SK-N-SH (cell line): ENCODE measurements around the gene ZNF32. TPM values are rescaled to one million over a fixed set of nuclear protein-coding genes. Genes with fewer than 3 reads are reported as not detected.

ENCODE experiments used
- CTCF ChIA-PET: fragments of 300-600, 350-600 bp; formaldehyde crosslinking; extraction: SDS; loops from one replicate; lab custom pipeline; 2021; lab: Yijun Ruan, JAX
- POLR2A ChIA-PET: fragments of 350-600 bp; sonication (Branson Sonifier 250); formaldehyde crosslinking; extraction: SDS; loops from one replicate; lab custom pipeline; 2020; ENCODE audit warnings: antibody characterized with exemption, inconsistent platforms; lab: Yijun Ruan, JAX
- DNase-seq: peaks from one replicate; pipeline ENCODE4 v3.0.0; 2012
- H2AFZ ChIP-seq: fragments of 200-600 bp; sonication (generic); 2 replicates; pipeline ENCODE4 v1.8.1; 2016; ENCODE audit warnings: antibody characterized with exemption, mild to moderate bottlenecking, low read depth
- H3F3A ChIP-seq: fragments of 200-600 bp; sonication (generic); replicated peaks from 2 replicates; pipeline ENCODE3; 2016; ENCODE audit warnings: antibody characterized with exemption, mild to moderate bottlenecking; ENCODE audit not compliant: insufficient read depth
- H3K27ac ChIP-seq, 2 experiments: fragments of 200-500 bp in 1 of 2; fragments of 200-600 bp in 1 of 2; sonication (Bioruptor generic) in 1 of 2; sonication (generic), shearing (Covaris generic) in 1 of 2; 2 replicates each; pipeline versions ENCODE4 v1.5.1 to v1.6.1; 2014 to 2016; ENCODE audit warnings: low read depth in 2 of 2, inconsistent platforms in 1 of 2, low read length in 1 of 2, mild to moderate bottlenecking in 1 of 2, mixed read lengths in 1 of 2
- H3K27me3 ChIP-seq: fragments of 200-600 bp; sonication (generic), shearing (Covaris generic); 2 replicates; pipeline ENCODE4 v1.6.1; 2016; ENCODE audit warnings: mixed run types; ENCODE audit not compliant: insufficient read depth
- H3K36me3 ChIP-seq, 2 experiments: fragments of 200-500 bp in 1 of 2; fragments of 200-600 bp in 1 of 2; sonication (Bioruptor generic) in 1 of 2; sonication (generic) in 1 of 2; replicated peaks in 1 of 2; 2 replicates each; pipeline versions ENCODE3 to v1.5.1; 2014 to 2016; ENCODE audit warnings: low read length in 1 of 2, mild to moderate bottlenecking in 1 of 2; ENCODE audit not compliant: insufficient read depth in 2 of 2, control insufficient read depth in 1 of 2
- H3K4me1 ChIP-seq, 2 experiments: fragments of 200-500 bp in 1 of 2; fragments of 200-600 bp in 1 of 2; sonication (Bioruptor generic) in 1 of 2; sonication (generic), shearing (Covaris generic) in 1 of 2; 2 replicates each; pipeline versions ENCODE4 v1.5.1 to v1.6.1; 2014 to 2016; ENCODE audit warnings: low read depth in 1 of 2, low read length in 1 of 2, mixed run types in 1 of 2; ENCODE audit not compliant: insufficient read depth in 2 of 2, control insufficient read depth in 1 of 2
- H3K4me2 ChIP-seq: fragments of 200-600 bp; sonication (generic), shearing (Covaris generic); 2 replicates; pipeline ENCODE4 v1.6.1; 2017; ENCODE audit warnings: mixed run types
- H3K4me3 ChIP-seq, 2 experiments: fragments of 200-500 bp in 1 of 2; fragments of 200-600 bp in 1 of 2; sonication (Bioruptor generic) in 1 of 2; sonication (generic), shearing (Covaris generic) in 1 of 2; 2 replicates each; pipeline versions ENCODE4 v1.5.1 to v1.8.1; 2014 to 2016; ENCODE audit warnings: low read depth in 2 of 2, inconsistent platforms in 1 of 2, low read length in 1 of 2, mild to moderate bottlenecking in 1 of 2, mixed read lengths in 1 of 2, moderate library complexity in 1 of 2
- H3K79me2 ChIP-seq: fragments of 200-600 bp; sonication (generic); 2 replicates; pipeline ENCODE4 v1.8.1; 2017; ENCODE audit warnings: mild to moderate bottlenecking; ENCODE audit not compliant: insufficient read depth
- H3K9ac ChIP-seq: fragments of 200-600 bp; sonication (generic); 2 replicates; pipeline ENCODE4 v1.6.1; 2017; ENCODE audit warnings: mixed run types
- H3K9me2 ChIP-seq: fragments of 200-600 bp; sonication (generic); 2 replicates; pipeline ENCODE4 v1.6.1; 2017; ENCODE audit warnings: mixed run types
- H3K9me3 ChIP-seq: fragments of 200-600 bp; sonication (generic); 2 replicates; pipeline ENCODE4 v1.6.1; 2017; ENCODE audit warnings: mixed run types, mild to moderate bottlenecking, moderate library complexity
- H4K20me1 ChIP-seq: fragments of 200-600 bp; sonication (generic); 2 replicates; pipeline ENCODE4 v1.6.1; 2017; ENCODE audit warnings: mild to moderate bottlenecking, mixed run types; ENCODE audit not compliant: insufficient read depth
- ELF1 ChIP-seq: IDR thresholded peaks from 2 replicates; pipeline ENCODE4 v1.4.0; 2012
- EP300 ChIP-seq, 2 experiments: IDR thresholded peaks; 2 replicates each; pipeline versions ENCODE4 v1.4.0 to v1.6.1; 2012; ENCODE audit warnings: borderline replicate concordance in 1 of 2, low read depth in 1 of 2, low read length in 1 of 2
- EZH2phosphoT487 ChIP-seq: fragments of 200-600 bp; sonication (generic); IDR thresholded peaks from 2 replicates; pipeline ENCODE4 v1.6.1; 2017; ENCODE audit warnings: low read depth, mixed run types, mild to moderate bottlenecking, antibody characterized with exemption, moderate library complexity, borderline replicate concordance
- FOSL2 ChIP-seq: IDR thresholded peaks from 2 replicates; pipeline ENCODE4 v1.4.0; 2012; ENCODE audit warnings: low read depth, mild to moderate bottlenecking, moderate library complexity, borderline replicate concordance
- FOXJ3 ChIP-seq: sonication (generic); formaldehyde crosslinking; IDR thresholded peaks from 2 replicates; pipeline ENCODE4 v1.5.1; 2020; ENCODE audit warnings: mild to moderate bottlenecking, missing genetic modification reagents
- FOXM1 ChIP-seq: IDR thresholded peaks from 2 replicates; pipeline ENCODE4 v1.4.0; 2012; ENCODE audit warnings: low read depth, mild to moderate bottlenecking
- GABPA ChIP-seq: IDR thresholded peaks from 2 replicates; pipeline ENCODE4 v1.4.0; 2012; ENCODE audit warnings: low read depth, mild to moderate bottlenecking
- JUND ChIP-seq: IDR thresholded peaks from 2 replicates; pipeline ENCODE4 v1.4.0; 2012
- MEF2A ChIP-seq: IDR thresholded peaks from 2 replicates; pipeline ENCODE4 v1.4.0; 2012; ENCODE audit warnings: low read depth, borderline replicate concordance
- MXI1 ChIP-seq: IDR thresholded peaks from 2 replicates; pipeline ENCODE4 v1.6.1; 2012; ENCODE audit warnings: mild to moderate bottlenecking, low read depth, low read length, improper control_type of control experiment
- NFIC ChIP-seq: IDR thresholded peaks from 2 replicates; pipeline ENCODE4 v1.4.0; 2012; ENCODE audit warnings: borderline replicate concordance
- NRF1 ChIP-seq: IDR thresholded peaks from 2 replicates; pipeline ENCODE4 v1.6.1; 2012; ENCODE audit warnings: low read depth, mild to moderate bottlenecking, low read length
- RAD21 ChIP-seq: IDR thresholded peaks from 2 replicates; pipeline ENCODE4 v1.6.1; 2012; ENCODE audit warnings: mild to moderate bottlenecking, low read length
- RCOR1 ChIP-seq: fragments of 150-350 bp; IDR thresholded peaks from 2 replicates; pipeline ENCODE4 v1.6.1; 2017; ENCODE audit warnings: antibody characterized with exemption, low read length
- RFX5 ChIP-seq: IDR thresholded peaks from 2 replicates; pipeline ENCODE4 v1.6.1; 2012; ENCODE audit warnings: mild to moderate bottlenecking, improper control_type of control experiment, low read length
- RXRA ChIP-seq: IDR thresholded peaks from 2 replicates; pipeline ENCODE4 v1.4.0; 2012; ENCODE audit warnings: low read depth, mild to moderate bottlenecking, borderline replicate concordance
- SIN3A ChIP-seq: IDR thresholded peaks from 2 replicates; pipeline ENCODE4 v1.6.1; 2012; ENCODE audit warnings: low read depth, mild to moderate bottlenecking, low read length, moderate library complexity, borderline replicate concordance
- TEAD4 ChIP-seq: IDR thresholded peaks from 2 replicates; pipeline ENCODE4 v1.4.0; 2012; ENCODE audit warnings: mild to moderate bottlenecking, borderline replicate concordance; ENCODE audit not compliant: insufficient read depth
- USF1 ChIP-seq: IDR thresholded peaks from 2 replicates; pipeline ENCODE4 v1.4.0; 2012; ENCODE audit warnings: low read depth, borderline replicate concordance
- USF2 ChIP-seq: fragments of 150-350 bp; IDR thresholded peaks from 2 replicates; pipeline ENCODE4 v1.6.1; 2017; ENCODE audit warnings: antibody characterized with exemption, low read length, low read depth, borderline replicate concordance
- WGBS: methylation state at CpG from one replicate; pipeline ENCODE4 v1.1.6; 2017; ENCODE audit warnings: low lambda C conversion rate; 5-methylcytosine and 5-hydroxymethylcytosine counted together
- polyA plus RNA-seq, 3 experiments: library from polyadenylated mRNA; depleted of rRNA; stranded (reverse); fragments of >200 nt; gene quantifications; 2 replicates each; pipeline ENCODE4 v1.2.3, GENCODE V29; 2012

Gene ZNF32
- polyA plus RNA-seq, 1 of the 3 experiments (the other 2 are of a cell fraction), result 27.2 TPM

- no peaks in the 10 kb centered on the region for H4K20me1 ChIP-seq
- WGBS, result 9% methylated on average over 8 of the region's 8 CpGs
- no peaks in the 10 kb centered on the region for H3K9me2 ChIP-seq
- no peak overlapping the region for H3K4me3 ChIP-seq
- no peak overlapping the region for H2AFZ ChIP-seq
- POLR2A ChIA-PET, result no interaction called here
- H3K4me2 ChIP-seq, result no peak overlapping the region
- CTCF ChIA-PET, result interaction anchor here (0.8 to 2.0 kb wide), 3 partner anchors 14 to 729 kb away, joined by 3 to 6 read pairs (median 5); no protein-coding TSS in a partner anchor
- no peak overlapping the region for H3K27ac ChIP-seq
- H3F3A ChIP-seq, result no peaks in the 10 kb centered on the region
- no peak overlapping the region for H3K9ac ChIP-seq
- no peaks in the 10 kb centered on the region for H3K79me2 ChIP-seq
- H3K36me3 ChIP-seq, result no peaks in the 10 kb centered on the region
- H3K27me3 ChIP-seq, result no peaks in the 10 kb centered on the region; the same call in 1 of the 2 replicates
- no peaks in the 10 kb centered on the region for H3K9me3 ChIP-seq
- TF ChIP-seq FOXM1, result no peak
- no peak for TF ChIP-seq RAD21
- no peak for TF ChIP-seq MXI1
- peaks cover 0 to 4% of the 10 kb centered on the region in 2 experiments; a peak in 2 of 4 replicates for H3K4me1 ChIP-seq
- no peak for DNase-seq
Measured at GRCh38 chr10:43658227-43658626, 9.5 kb upstream of the ZNF32 start.

- no peaks in the 10 kb centered on the region for H3K79me2 ChIP-seq
- H3K27ac ChIP-seq, result no peak overlapping the region
- H3F3A ChIP-seq, result no peaks in the 10 kb centered on the region
- DNase-seq, result no peak
- ChIA-PET POLR2A (no interaction called here), CTCF (no interaction called here)
- 2% methylated on average over 7 of the region's 8 CpGs for WGBS
- H3K4me1 ChIP-seq, result peaks cover 0 to 4% of the 10 kb centered on the region in 2 experiments; a peak in 2 of 4 replicates
- H4K20me1 ChIP-seq, result no peaks in the 10 kb centered on the region
- H3K9me3 ChIP-seq, result no peaks in the 10 kb centered on the region
- no peak overlapping the region for H3K4me2 ChIP-seq
- H3K9ac ChIP-seq, result no peak overlapping the region
- H3K9me2 ChIP-seq, result no peaks in the 10 kb centered on the region
- no peak overlapping the region for H3K4me3 ChIP-seq
- TF ChIP-seq NFIC, result no peak
- no peak for TF ChIP-seq USF1
- no peak for TF ChIP-seq RXRA
- TF ChIP-seq MEF2A, result no peak
- no peak for TF ChIP-seq EP300 (IDR thresholded peaks at IDR 0.05; ENCODE audit: borderline replicate concordance in 1 of 2, low read depth in 1 of 2, low read length in 1 of 2)
- no peak for TF ChIP-seq ELF1
- TF ChIP-seq SIN3A, result no peak
- no peak for TF ChIP-seq NRF1
- TF ChIP-seq FOSL2, result no peak
- no peak for TF ChIP-seq FOXM1
- no peak for TF ChIP-seq GABPA
- no peak for TF ChIP-seq TEAD4
- no peak for TF ChIP-seq FOXJ3 (CRISPR knock-in tag)
- TF ChIP-seq RAD21, result no peak
- no peak for TF ChIP-seq EZH2phosphoT487
- no peak for TF ChIP-seq RFX5
- TF ChIP-seq MXI1, result no peak
- no peak for TF ChIP-seq RCOR1
- no peak for TF ChIP-seq USF2
- no peak for TF ChIP-seq JUND
- H2AFZ ChIP-seq, result no peak overlapping the region
- H3K27me3 ChIP-seq, result no peaks in the 10 kb centered on the region; the same call in 1 of the 2 replicates
- H3K36me3 ChIP-seq, result no peaks in the 10 kb centered on the region
Measured at GRCh38 chr10:43655311-43655710, 6.6 kb upstream of the ZNF32 start.
